Hematopoietic multipotent progenitor cell treated with erythropoietin and hydrocortisone succinate and interleukin-3 and kit ligand, for 8 days (in vitro differentiated cells): ENCODE measurements around the gene FAM9B.
"Not testable (repeated sequence)": the region's sequence is repeated elsewhere in the genome, so short reads cannot be mapped to it uniquely, and the experiment has no call there.

Experiments used
- DNase-seq: peaks from one replicate; pipeline ENCODE4 v3.0.0-alpha.2; 2015

The FAM9B gene

GRCh38 chrX:9033989-9034388 lies at the start of gene FAM9B:
FAM9B (minus strand) TSS chrX:9034127; CDS start chrX:9032986, 1,141 bp downstream.
- DNase-seq: no peak

GRCh38 chrX:9081271-9081670 lies 47.3 kb upstream of the FAM9B start:
- DNase-seq: no peak

GRCh38 chrX:9074326-9074725 lies 40.4 kb upstream of the FAM9B start:
- DNase-seq: peak; percentile 3

GRCh38 chrX:9072281-9072680 lies 38.4 kb upstream of the FAM9B start:
- no peak for DNase-seq

- no peak for DNase-seq
Measured at GRCh38 chrX:9071031-9071650, 37.2 kb upstream of the FAM9B start.

- no peak for DNase-seq
Measured at GRCh38 chrX:9069573-9069972, 35.6 kb upstream of the FAM9B start.

- no peak for DNase-seq
Measured at GRCh38 chrX:9064694-9065093, 30.8 kb upstream of the FAM9B start.

GRCh38 chrX:9062641-9063040 lies 28.7 kb upstream of the FAM9B start:
- DNase-seq: no peak

- DNase-seq: peak; percentile 14
Measured at GRCh38 chrX:9055354-9055753, 21.4 kb upstream of the FAM9B start.

GRCh38 chrX:9052081-9052480 lies 18.2 kb upstream of the FAM9B start:
- no peak for DNase-seq

- no peak for DNase-seq
Measured at GRCh38 chrX:9050331-9050730, 16.4 kb upstream of the FAM9B start.

- DNase-seq: no peak
Measured at GRCh38 chrX:9048801-9049200, 14.9 kb upstream of the FAM9B start.

GRCh38 chrX:9038244-9038643 lies 4.3 kb upstream of the FAM9B start:
- no peak for DNase-seq

GRCh38 chrX:9037296-9037695 lies 3.4 kb upstream of the FAM9B start:
- DNase-seq: no peak

- DNase-seq: no peak
Measured at GRCh38 chrX:9033586-9033985, 341 bp downstream of the FAM9B start.

GRCh38 chrX:9033179-9033578 lies 748 bp downstream of the FAM9B start:
- no peak for DNase-seq

GRCh38 chrX:9023293-9023692 lies 10.6 kb downstream of the FAM9B start:
- DNase-seq: no peak

GRCh38 chrX:9019151-9019550 lies 14.8 kb downstream of the FAM9B start:
- no peak for DNase-seq

GRCh38 chrX:9018332-9018731 lies 15.6 kb downstream of the FAM9B start:
- not testable (repeated sequence) for DNase-seq

GRCh38 chrX:9003041-9003440 lies 30.9 kb downstream of the FAM9B start:
- DNase-seq: no peak

GRCh38 chrX:8988446-8988845 lies 45.5 kb downstream of the FAM9B start:
- no peak for DNase-seq

GRCh38 chrX:8987672-8988250 lies 46.2 kb downstream of the FAM9B start:
- no peak for DNase-seq

- DNase-seq: no peak
Measured at GRCh38 chrX:8984231-8984630, 49.7 kb downstream of the FAM9B start.

- DNase-seq: no peak
Measured at GRCh38 chrX:8981723-8982122, 52.2 kb downstream of the FAM9B start.

- DNase-seq: no peak
Measured at GRCh38 chrX:8980756-8981155, 53.2 kb downstream of the FAM9B start.
